PFSK-1 (cell line): ENCODE data around the gene COL7A1.

Source experiments
- POLR2AphosphoS5 ChIP-seq: IDR thresholded peaks from 2 replicates; pipeline ENCODE4 v1.6.1; 2012; ENCODE audit warnings: low read depth, mild to moderate bottlenecking, control low read depth, low read length, moderate library complexity
- SIN3A ChIP-seq: IDR thresholded peaks from 2 replicates; pipeline ENCODE4 v1.6.1; 2012; ENCODE audit warnings: mild to moderate bottlenecking, low read length, moderate library complexity, borderline replicate concordance; ENCODE audit not compliant: insufficient read depth
- TAF1 ChIP-seq: IDR thresholded peaks from 2 replicates; pipeline ENCODE4 v1.6.1; 2012; ENCODE audit warnings: low read length, control low read depth, borderline replicate concordance; ENCODE audit not compliant: insufficient read depth

DNA sequence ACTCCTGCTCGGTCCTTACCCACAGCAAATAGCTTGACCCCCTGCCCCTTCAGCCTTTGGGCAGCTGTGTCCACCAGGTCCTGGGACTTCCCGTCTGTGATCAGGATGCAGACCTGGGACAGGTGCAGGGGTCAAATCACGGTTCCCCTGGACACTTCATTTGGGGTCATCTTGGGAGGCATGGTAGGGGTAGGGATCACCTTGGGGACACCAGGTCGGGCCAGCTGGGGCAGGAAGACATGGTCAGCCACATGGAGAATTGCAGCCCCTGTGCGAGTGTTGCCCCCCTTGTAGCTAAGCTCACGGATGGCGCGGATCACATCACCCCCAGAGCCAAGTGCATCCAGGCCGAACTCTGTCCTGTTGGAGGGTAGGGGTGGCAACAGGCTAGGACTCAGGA, 1.8 kb downstream of the COL7A1 start:
- no peak for TF ChIP-seq TAF1
- TF ChIP-seq SIN3A = no peak
- no peak for TF ChIP-seq POLR2AphosphoS5
